Duodenal mucosa (tissue), 2 donors: ENCODE results near the gene FAM168A.

Experiments
- H3K27ac ChIP-seq: one replicate; pipeline ENCODE4 v1.7.0; 2013; ENCODE audit warnings: low read depth, low read length
- H3K27me3 ChIP-seq, 2 donors: one replicate each; pipeline ENCODE4 v1.7.0; 2013; ENCODE audit warnings: low read length in 2 of 2, control low read depth in 1 of 2; ENCODE audit not compliant: insufficient read depth in 2 of 2, control insufficient read depth in 1 of 2
- H3K36me3 ChIP-seq, 2 donors: one replicate each; pipeline ENCODE4 v1.7.0; 2013; ENCODE audit warnings: low read length in 2 of 2, control low read depth in 1 of 2; ENCODE audit not compliant: insufficient read depth in 2 of 2, control insufficient read depth in 1 of 2
- H3K4me1 ChIP-seq, 2 donors: one replicate each; pipeline ENCODE4 v1.7.0; 2013; ENCODE audit warnings: low read length in 2 of 2, control low read depth in 1 of 2; ENCODE audit not compliant: insufficient read depth in 2 of 2, control insufficient read depth in 1 of 2
- H3K4me3 ChIP-seq, 2 donors: one replicate each; pipeline ENCODE4 v1.7.0; 2013; ENCODE audit warnings: low read length in 2 of 2, low read depth in 1 of 2
- H3K9ac ChIP-seq, 2 donors: one replicate each; pipeline ENCODE4 v1.7.0; 2013; ENCODE audit warnings: low read length in 2 of 2, low read depth in 1 of 2
- H3K9me3 ChIP-seq, 2 donors: one replicate each; pipeline ENCODE4 v1.7.0; 2013; ENCODE audit warnings: low read length in 2 of 2, control low read depth in 1 of 2; ENCODE audit not compliant: control insufficient read depth in 1 of 2

The FAM168A gene

DNA sequence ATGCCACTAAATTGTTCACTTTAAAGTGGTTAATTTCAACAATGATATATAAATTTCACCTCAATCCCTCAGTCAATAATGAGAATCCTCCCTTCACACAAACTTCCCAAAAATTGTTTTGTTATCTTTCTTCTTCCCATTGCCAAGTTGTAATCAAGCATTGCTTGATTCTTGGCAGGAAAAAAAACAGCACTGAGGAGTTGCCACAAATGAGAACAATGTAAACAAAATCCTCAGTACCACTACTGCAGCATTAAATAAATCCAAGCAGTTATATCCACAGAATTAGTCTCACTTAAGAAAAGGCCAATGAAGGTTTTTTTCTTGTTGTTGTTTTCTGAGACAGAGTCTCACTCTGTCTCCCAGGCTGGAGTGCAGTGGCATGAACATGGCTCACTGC lies 38.2 kb downstream of the FAM168A start:
- no peaks in the 10 kb centered on the region for H3K36me3 ChIP-seq
- H3K27ac ChIP-seq: no peak overlapping the region

GRCh38 chr11:73556966-73557365 lies 40.9 kb downstream of the FAM168A start:
- Histone ChIP-seq H3K27me3 (no peaks in the 10 kb centered on the region), H3K9me3 (no peaks in the 10 kb centered on the region), H3K36me3 (no peaks in the 10 kb centered on the region), H3K4me3 (no peak overlapping the region), H3K27ac (no peak overlapping the region), H3K9ac (no peak overlapping the region), H3K4me1 (peaks cover 0 to 2% of the 10 kb centered on the region in 2 donors)

More for the DNA sequence above, 38.2 kb downstream of the FAM168A start:
- H3K9me3 ChIP-seq: no peaks in the 10 kb centered on the region
- H3K9ac ChIP-seq: no peak overlapping the region
- H3K27me3 ChIP-seq: no peaks in the 10 kb centered on the region
- H3K4me3 ChIP-seq: no peak overlapping the region
- no peaks in the 10 kb centered on the region for H3K4me1 ChIP-seq

DNA sequence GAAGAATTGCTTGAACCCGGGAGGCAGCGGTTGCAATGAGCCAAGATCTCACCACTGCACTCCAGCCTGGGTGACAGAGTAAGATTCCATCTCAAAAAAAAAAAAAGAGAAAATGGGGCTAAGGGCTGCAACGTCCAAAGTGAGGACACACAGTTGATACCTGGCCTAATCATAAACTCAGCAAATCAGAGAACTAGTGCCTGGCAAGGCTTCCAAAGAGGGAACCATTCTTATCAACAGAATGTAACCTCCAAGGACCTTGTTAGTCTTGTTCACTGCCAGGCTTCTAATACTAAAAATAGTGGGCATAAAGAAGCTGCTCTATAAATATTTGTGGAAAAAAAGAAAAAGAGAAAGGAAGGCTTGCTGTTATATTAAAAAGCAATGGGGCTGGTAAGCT lies 42.3 kb downstream of the FAM168A start:
- Histone ChIP-seq H3K27me3 (no peaks in the 10 kb centered on the region), H3K4me3 (no peak overlapping the region), H3K4me1 (peaks cover 0 to 7% of the 10 kb centered on the region in 2 donors), H3K27ac (no peak overlapping the region), H3K36me3 (no peaks in the 10 kb centered on the region), H3K9me3 (no peaks in the 10 kb centered on the region), H3K9ac (no peak overlapping the region)

DNA sequence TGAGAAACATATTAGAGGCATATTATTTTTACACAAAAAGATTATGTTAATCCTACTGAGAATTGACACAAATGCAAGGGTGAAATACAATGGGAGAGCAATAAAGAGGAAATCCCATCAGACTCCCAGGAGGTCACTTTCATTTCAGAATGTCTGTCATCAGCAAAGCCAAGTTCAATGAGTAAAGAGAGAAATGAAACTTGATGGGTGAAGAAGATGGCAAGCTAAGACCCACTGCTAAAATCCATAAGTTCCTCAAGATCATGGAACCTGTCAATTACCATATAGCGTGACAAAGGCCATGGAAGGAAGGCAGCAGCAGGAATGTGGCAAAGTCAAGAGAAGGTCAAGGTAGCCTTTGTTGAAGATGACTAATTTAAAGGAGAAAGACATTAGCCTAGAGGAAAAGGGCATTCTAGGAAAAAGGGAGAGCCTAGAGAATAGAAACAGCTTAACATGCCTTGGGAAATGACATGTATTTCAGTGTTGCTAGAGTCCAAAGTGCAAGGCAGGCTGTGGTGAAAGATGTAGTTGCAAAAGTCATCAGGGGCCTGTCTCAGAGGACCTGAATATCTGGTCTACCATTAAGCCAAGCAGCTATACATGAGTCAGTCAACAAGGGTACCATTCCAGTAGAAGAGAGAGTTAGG lies 43.1 kb downstream of the FAM168A start:
- Histone ChIP-seq H3K27me3 (no peaks in the 10 kb centered on the region), H3K36me3 (no peaks in the 10 kb centered on the region), H3K9me3 (no peaks in the 10 kb centered on the region), H3K4me3 (no peak overlapping the region), H3K4me1 (peaks cover 0 to 7% of the 10 kb centered on the region in 2 donors), H3K27ac (no peak overlapping the region), H3K9ac (no peak overlapping the region)

DNA sequence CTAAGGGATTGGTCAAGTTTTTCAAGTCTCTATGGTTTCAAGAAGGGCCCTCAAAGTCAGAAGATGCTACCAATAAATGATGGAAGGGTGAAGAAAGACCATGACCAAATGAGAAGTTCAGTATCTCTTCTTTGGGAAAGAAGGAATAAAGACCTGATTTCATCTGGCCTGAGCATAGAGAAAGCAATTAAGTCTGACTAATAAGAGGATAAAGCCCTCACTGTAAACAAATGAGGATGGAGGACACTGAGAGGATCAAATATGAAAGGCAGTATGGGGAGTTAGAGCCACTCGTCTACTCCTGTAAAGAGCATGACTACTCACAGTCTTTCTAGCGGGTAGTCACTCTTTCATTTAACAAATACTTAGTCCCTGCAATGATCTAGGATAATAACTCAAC lies 44.6 kb downstream of the FAM168A start:
- H3K27ac ChIP-seq: no peak overlapping the region

DNA sequence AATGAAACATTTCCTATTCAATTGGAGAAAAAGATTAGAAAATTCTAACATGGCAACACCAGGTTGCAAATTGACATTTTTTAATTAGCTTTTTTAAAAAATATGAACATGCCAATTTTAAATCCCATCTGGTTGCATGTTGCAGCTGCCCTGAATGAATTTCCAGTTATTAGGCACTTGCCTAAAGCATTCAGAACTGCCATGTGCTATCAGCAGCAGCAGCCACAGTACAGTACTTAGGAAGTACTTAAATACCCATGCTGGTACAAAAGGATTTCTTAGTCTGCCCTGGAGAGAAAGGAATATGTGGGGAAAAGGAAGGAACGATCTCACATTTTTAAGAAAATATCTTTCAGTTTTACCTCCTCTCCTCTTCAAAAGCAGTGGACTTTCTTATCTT lies 46.2 kb downstream of the FAM168A start:
- H3K9ac ChIP-seq: no peak overlapping the region
- H3K27me3 ChIP-seq: no peaks in the 10 kb centered on the region
- H3K4me1 ChIP-seq: peaks cover 0 to 7% of the 10 kb centered on the region in 2 donors
- H3K36me3 ChIP-seq: no peaks in the 10 kb centered on the region
- no peak overlapping the region for H3K4me3 ChIP-seq
- no peak overlapping the region for H3K27ac ChIP-seq
- H3K9me3 ChIP-seq: no peaks in the 10 kb centered on the region

More for the DNA sequence above, 44.6 kb downstream of the FAM168A start:
- Histone ChIP-seq H3K4me1 (peaks cover 0 to 7% of the 10 kb centered on the region in 2 donors), H3K36me3 (no peaks in the 10 kb centered on the region), H3K9me3 (no peaks in the 10 kb centered on the region), H3K4me3 (no peak overlapping the region), H3K9ac (no peak overlapping the region), H3K27me3 (no peaks in the 10 kb centered on the region)

DNA sequence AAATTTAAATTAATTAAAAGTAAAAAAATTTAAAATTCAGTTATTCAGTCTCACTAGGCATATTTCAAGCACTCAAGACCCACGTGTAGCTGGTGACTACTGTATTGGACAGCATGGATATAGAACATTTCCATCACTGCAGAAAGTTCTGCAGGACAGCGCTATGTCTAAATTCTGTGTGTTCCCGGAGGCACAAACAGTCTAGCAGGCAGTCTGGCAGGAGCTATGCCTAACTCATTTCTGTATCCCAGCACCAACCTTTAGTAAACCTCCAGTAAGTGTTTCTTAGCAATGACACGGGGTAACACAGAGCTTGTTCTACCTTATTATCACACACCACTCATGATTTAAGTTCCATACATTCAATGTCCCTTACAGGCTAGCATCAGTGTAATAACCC lies 48.5 kb downstream of the FAM168A start:
- Histone ChIP-seq H3K27me3 (no peaks in the 10 kb centered on the region), H3K36me3 (no peaks in the 10 kb centered on the region), H3K9ac (no peak overlapping the region), H3K27ac (no peak overlapping the region), H3K4me1 (peaks cover 0 to 7% of the 10 kb centered on the region in 2 donors), H3K4me3 (no peak overlapping the region), H3K9me3 (no peaks in the 10 kb centered on the region)

GRCh38 chr11:73547706-73548595 lies 50.0 kb downstream of the FAM168A start:
- Histone ChIP-seq H3K9ac (no peak overlapping the region), H3K4me1 (peaks cover 0 to 7% of the 10 kb centered on the region in 2 donors), H3K27me3 (no peaks in the 10 kb centered on the region), H3K4me3 (no peak overlapping the region), H3K27ac (no peak overlapping the region), H3K36me3 (no peaks in the 10 kb centered on the region), H3K9me3 (no peaks in the 10 kb centered on the region)

- H3K4me3 ChIP-seq: no peak overlapping the region
- no peaks in the 10 kb centered on the region for H3K9me3 ChIP-seq
- H3K27ac ChIP-seq: no peak overlapping the region
Observed at GRCh38 chr11:73542175-73542574, 55.7 kb downstream of the FAM168A start.

DNA sequence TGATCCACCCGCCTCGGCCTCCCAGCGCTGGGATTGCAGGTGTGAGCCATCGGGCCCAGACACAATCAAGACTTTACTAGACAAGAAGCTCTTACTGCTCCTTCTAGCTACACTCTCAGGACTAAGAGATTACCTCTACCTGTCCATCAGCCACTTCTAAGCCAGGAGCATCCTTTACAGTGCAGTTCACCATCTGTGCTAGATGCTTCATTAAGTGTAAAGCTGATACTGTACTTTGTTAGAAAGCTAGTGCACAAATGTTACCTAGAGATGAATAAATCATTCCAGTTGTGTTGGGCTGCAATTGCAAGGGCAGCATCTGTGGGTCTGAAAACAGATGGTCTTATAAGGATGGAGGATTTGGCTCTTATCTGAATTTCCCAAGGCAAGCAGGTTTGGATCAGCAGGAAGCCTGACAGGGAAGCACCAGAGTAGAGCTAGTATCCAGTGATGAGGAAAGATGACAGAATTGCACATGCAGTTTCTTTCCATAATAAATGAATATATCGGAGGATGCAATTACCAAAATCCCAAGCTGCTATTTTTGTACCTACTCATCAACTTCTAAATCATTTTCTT lies 58.3 kb downstream of the FAM168A start:
- Histone ChIP-seq H3K4me3 (no peak overlapping the region), H3K4me1 (peaks cover 6 to 16% of the 10 kb centered on the region in 2 donors), H3K9ac (no peak overlapping the region), H3K9me3 (no peaks in the 10 kb centered on the region), H3K36me3 (no peaks in the 10 kb centered on the region), H3K27ac (no peak overlapping the region), H3K27me3 (no peaks in the 10 kb centered on the region)

More at GRCh38 chr11:73542175-73542574, 55.7 kb downstream of the FAM168A start:
- Histone ChIP-seq H3K27me3 (no peaks in the 10 kb centered on the region), H3K36me3 (no peaks in the 10 kb centered on the region), H3K4me1 (peaks cover 6 to 16% of the 10 kb centered on the region in 2 donors), H3K9ac (no peak overlapping the region)
